NK-92 (cell line): Measurements from ENCODE around the gene C5orf52.
"Not testable (repeated sequence)": the region's sequence is repeated elsewhere in the genome, so short reads cannot be mapped to it uniquely, and the experiment has no call there.

ENCODE experiments used
- DNase-seq: peaks from one replicate; lab custom pipeline; 2025; ENCODE audit not compliant: unreplicated experiment; lab: John Stamatoyannopoulos, UW

The C5orf52 gene

GRCh38 chr5:157670662-157671591 lies at the start of gene C5orf52:
Gene C5orf52 (plus strand): TSS chr5:157671533. CDS start chr5:157671615, 82 bp downstream.
- no peak for DNase-seq

- DNase-seq = no peak
Observed at GRCh38 chr5:157624144-157624543, 47.2 kb upstream of the C5orf52 start.

- no peak for DNase-seq
Observed at GRCh38 chr5:157626831-157627230, 44.5 kb upstream of the C5orf52 start.

DNA sequence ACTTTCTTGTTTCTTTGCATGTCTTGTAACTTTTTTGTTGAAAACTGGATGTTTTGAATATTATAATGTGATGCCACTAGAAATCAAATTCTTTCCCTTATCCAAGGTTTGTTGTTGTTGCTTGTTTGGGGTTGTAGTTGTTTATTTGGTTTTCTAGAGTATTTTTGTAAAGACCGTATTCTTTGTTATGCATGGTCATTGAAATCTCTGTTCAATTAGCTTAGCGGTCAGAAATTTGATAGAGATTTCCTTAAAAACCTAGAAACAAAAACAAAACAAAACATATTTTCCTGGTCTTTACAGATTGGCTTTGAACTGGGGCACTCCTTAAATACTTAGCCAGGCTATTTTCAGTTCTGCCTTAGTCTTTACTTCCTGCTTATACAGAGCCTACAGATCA lies 41.0 kb upstream of the C5orf52 start:
- no peak for DNase-seq

DNA sequence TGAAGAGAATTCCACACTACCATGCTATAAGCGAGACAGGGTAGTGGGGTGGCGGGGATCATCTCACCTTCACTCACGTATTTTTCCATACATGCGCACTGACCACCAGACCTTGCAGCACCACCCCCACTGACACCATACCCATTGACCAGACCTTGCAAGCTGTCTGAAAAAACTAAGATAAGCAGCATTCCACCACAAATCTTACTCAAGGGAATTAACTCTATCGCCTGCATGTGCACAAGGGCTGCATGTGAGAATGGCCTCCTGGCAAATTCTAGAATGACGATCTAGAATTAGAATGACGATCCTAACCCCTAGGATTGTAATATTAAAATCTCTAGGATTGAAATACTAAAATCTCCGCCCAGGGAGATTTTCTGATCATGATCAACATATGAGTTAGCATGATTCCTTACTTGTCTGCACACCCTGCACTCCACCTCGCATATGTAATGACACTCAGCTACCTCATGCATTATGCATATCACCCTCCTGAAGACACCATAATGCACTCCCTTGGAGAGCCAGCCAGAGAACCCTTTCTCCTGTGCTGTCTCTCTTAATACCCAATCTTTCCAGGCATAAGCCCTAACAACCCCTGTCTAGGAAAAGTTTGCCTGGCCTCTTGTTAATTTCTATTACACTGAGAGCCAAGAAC lies 30.8 kb upstream of the C5orf52 start:
- no peak for DNase-seq

DNA sequence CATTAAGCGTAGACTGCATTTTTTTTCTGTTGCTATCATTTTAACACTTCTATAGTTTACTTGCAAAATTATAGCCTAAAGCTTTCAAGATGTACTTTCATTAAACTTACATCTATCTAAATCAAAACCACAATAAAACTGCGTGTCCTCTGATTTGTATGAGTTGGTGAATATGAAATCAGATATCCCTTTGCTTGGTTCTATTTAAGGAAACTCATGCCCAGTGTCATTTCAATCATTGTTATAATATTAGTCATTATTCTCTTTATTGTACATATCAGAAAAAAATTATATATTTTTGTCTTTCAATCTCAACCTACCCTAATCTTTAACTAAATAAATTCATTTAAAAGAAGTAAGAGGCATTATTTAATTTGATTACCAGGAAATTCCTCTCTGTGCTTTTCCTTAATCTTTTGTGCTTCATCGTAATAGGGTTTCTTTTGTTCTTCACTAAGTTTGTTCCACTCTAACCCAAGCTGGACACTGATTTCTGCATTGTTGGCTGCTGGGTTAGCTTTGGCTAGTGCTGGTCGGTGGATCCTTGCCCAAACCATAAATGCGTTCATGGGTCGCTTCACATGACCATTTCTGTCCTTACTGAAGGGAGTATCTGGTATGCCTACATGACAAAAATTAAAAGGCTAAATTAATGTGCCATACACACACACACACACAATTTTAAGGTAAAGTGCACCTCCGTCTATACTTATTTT lies 22.9 kb upstream of the C5orf52 start:
- DNase-seq = no peak

- DNase-seq = no peak
Observed at GRCh38 chr5:157649101-157649500, 22.2 kb upstream of the C5orf52 start.

DNA sequence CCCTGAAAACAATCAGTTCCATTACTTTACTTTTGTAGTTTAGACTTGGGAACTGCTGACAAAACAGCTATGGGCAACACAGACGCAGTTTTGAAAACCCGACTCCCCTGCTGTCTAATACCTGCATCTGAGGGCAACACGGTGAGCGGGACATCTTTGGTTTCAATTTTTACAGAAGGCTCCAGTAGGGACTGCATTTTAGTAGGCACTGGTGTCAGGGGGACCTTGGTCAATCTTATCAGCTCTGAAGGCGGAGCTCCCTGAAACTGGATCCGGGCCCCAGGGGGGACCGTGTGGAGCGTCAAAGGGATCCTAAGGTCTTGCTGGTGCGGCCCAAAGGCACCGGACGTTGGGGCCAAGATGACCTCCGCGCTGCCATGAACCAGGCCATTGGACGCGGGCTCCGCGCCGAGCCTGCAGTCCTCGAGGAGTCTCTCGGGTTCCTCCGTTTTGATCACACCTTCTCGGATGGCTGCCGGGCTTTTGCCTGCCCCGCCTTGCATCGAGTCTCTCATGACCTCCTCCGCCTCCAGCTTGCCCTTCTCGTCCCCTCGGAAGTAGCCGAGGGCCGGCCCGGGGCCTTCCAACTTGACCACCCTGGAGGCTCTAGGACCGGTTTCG lies 20.2 kb upstream of the C5orf52 start:
- no peak for DNase-seq

DNA sequence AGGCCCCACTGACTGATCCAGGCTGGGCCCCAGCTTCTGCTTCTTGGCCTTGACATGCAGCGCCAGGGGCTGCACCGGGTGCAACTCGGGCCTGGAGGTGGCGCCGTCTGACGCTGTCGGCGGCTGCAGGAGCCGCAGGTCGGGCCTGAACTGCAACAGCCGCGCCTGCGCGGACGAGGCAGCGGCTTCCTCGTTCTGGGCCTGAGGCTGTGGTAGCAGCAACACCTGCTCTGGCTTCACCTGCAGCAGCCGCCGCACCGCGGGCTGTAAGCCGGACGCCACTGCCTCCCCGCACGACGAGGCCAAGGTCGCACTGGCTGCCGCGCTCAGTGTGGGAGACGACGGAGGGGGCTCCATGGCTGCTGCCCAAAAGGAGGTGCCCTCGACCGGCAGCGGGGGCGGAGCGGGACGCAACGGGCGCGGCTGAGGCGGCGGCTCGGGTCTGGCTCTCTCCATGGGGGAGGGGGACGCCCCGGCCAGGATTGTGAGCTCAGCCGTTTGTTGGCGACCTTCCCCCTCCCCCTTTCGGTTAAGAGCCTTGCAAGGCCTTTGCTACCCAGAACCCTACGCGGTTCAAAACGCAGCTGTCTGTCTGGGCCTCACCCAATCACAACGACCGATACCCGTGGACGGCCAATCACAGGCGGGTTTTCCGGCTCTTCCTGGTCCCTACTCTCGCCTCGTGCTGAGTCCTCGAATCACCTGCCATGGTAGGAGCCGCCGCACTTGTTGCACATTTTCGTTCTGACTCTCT lies 19.5 kb upstream of the C5orf52 start:
- no peak for DNase-seq

- DNase-seq = no peak
Observed at GRCh38 chr5:157652377-157652692, 19.0 kb upstream of the C5orf52 start, which contains the start of gene SOX30. Gene SOX30 (minus strand): TSS chr5:157652438. CDS start chr5:157652078, 360 bp downstream.

DNA sequence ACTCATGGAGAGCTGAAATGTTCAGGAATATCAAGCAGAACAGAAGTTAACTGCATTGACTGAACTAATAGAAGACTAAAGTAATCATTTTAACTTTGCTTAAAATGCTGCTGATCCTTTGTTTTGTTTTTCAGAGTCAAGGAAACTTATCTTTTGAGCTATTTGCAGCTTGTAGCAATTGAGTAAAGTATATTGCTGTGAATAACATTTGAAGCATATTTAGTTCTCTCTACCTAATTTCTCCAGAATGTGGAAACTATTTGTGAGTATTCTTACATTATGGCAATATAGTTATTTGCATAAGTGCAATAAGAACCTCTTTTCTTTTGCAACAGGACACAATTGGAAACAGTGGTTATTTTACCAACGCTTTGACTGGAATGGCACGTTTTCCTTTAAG lies 13.8 kb upstream of the C5orf52 start:
- DNase-seq = no peak

- no peak for DNase-seq
Observed at GRCh38 chr5:157658893-157659292, 12.4 kb upstream of the C5orf52 start.

DNA sequence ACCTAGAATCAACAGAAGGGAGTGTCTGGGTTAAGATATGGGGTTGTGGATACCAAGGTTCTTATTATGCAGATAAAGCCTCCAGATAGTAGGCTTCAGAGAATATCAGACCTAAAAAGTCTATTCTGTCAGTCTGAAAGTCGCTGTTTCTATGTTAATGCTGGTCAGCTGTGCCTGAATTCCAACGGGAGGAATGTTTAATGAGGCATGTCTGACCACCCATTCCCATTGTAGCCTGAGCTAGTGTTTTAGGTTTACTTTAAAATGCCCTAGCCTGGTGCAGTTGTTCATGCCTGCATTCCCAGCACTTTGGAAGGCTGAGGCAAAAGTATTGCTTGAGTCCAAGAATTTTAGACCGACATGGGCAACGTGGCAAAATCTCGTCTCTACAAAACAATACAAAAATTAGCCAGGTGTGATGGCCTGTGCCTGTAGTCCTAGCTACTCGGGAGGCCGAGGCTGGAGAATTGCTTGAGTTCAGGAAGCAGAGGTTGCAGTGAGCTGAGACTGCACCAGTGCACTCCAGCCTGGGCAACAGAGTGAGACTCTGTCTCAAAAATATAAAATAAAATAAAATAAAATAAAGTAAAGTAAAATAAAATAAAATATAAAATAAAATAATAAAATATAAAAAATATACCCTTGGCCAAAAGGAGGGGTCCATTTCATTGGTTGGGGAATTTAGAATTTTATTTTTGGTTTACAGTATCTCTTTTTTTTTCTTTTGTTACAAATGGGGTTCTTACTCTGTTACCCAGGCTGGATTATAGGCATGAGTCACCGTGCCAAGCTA lies 11.3 kb upstream of the C5orf52 start:
- no peak for DNase-seq

DNA sequence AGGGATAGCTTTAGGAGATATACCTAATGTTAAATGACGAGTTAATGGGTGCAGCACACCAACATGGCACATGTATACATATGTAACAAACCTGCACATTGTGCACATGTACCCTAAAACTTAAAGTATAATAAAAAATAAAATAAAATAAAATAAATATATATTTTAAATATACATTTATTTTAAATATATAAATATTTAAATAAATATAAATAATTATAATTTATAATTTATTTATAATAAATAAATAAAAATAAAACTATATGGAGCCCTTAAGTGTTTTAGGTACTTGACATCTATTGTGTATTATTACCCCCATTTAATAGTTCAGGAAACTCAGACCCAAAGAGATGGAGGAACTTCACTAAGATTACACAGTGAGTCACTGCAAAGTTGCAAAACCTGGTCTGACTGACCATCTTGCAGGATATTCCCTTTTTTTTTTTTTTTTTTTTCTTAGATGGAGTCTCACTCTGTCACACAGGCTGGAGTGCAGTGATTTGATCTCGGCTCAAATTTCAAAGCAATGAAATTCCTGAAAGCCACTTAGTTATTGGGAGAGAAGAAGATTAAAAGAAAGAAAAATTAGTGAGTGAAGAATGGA lies 5.8 kb upstream of the C5orf52 start:
- no peak for DNase-seq

- DNase-seq = no peak
Observed at GRCh38 chr5:157668356-157668755, 3.0 kb upstream of the C5orf52 start.

- DNase-seq = no peak
Observed at GRCh38 chr5:157669701-157670097, 1.6 kb upstream of the C5orf52 start.

GRCh38 chr5:157671592-157672330 lies 428 bp downstream of the C5orf52 start:
- DNase-seq = no peak

DNA sequence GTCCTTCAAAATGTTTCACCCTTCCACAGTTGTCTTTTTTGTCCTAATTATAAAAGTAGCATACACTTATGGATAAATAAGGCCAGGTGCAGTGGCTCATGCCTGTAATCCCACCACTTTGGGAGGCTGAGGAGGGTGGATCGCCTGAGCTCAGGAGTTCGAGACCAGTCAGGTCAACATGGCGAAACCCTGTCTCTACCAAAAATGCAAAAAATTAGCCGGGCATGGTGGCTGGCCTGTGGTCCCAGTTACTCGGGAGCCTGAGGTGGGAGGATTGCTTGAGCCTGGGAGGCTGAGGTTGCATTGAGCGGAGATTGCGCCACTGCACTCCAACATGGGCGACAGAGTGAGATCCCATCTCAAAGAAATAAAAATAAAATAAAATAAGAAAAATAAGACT lies 1.6 kb downstream of the C5orf52 start:
- no peak for DNase-seq

- DNase-seq = not testable (repeated sequence)
Observed at GRCh38 chr5:157674351-157674750, 3.0 kb downstream of the C5orf52 start.
